ENCODE results near the gene FLNA. TPM values are rescaled to one million over a fixed set of nuclear protein-coding genes. Genes with fewer than 3 reads are reported as not detected.

The FLNA gene
- total RNA-seq, 1 experiment from 2014 or later, result 920 TPM

GRCh38 chrX:154328646-154329045 lies 45.8 kb downstream of the FLNA start:
- Histone ChIP-seq H3K9me3 (ENCODE audit: control insufficient read depth, insufficient read depth, low read depth, low read length) (no peaks in the 10 kb centered on the region), H3K27ac (ENCODE audit: low read length) (no peak overlapping the region), H3K4me1 (ENCODE audit: control insufficient read depth, insufficient read depth, low read length) (no peaks in the 10 kb centered on the region), H3K4me3 (ENCODE audit: low read depth in 2 of 2, low read length in 2 of 2) (no peak overlapping the region), H3K27me3 (ENCODE audit: control insufficient read depth, insufficient read depth, low read length) (peaks cover 7% of the 10 kb centered on the region; the same call in 1 of the 2 replicates), H3K36me3 (ENCODE audit: control insufficient read depth, insufficient read depth, low read length) (no peaks in the 10 kb centered on the region)
- in situ Hi-C loops (cut with HindIII; ENCODE audit: low pct_unique_long_range_greater_than_20kb, low sequenced_read_pairs), result no loop called here
- ChIA-PET POLR2A (no interaction called here), CTCF (no interaction called here)
- TF ChIP-seq POLR2AphosphoS5 (IDR thresholded peaks at IDR 0.05; ENCODE audit: low read depth, low read length), result no peak
- DNase-seq (ENCODE audit: low read depth, low spot score), result no peak
- BruUV-seq (replicated peaks), result no TSS peak
- intact Hi-C loops (cut with micrococcal nuclease; ENCODE audit: unreplicated experiment), result no loop called here
- no peak for ATAC-seq

- TF ChIP-seq CTCF (IDR thresholded peaks at IDR 0.05), result no peak
- no peak for TF ChIP-seq REST (IDR thresholded peaks at IDR 0.05; ENCODE audit: insufficient read depth in 1 of 2, low read depth in 2 of 2, low read length in 1 of 2)
- no peak for TF ChIP-seq TCF7L2 (IDR thresholded peaks at IDR 0.05; ENCODE audit: low read depth, low read length)
- TF ChIP-seq POLR2AphosphoS5 (IDR thresholded peaks at IDR 0.05; ENCODE audit: low read depth, low read length), result no peak
- no peak for TF ChIP-seq SIN3A (IDR thresholded peaks at IDR 0.05; ENCODE audit: borderline replicate concordance, insufficient read depth, low read depth, low read length)
- intact Hi-C loops (cut with micrococcal nuclease; ENCODE audit: unreplicated experiment) (no loop called here), in situ Hi-C loops (cut with HindIII; ENCODE audit: low pct_unique_long_range_greater_than_20kb, low sequenced_read_pairs) (no loop called here)
- Histone ChIP-seq H3K4me1 (ENCODE audit: control insufficient read depth, insufficient read depth, low read length) (no peaks in the 10 kb centered on the region), H3K9me3 (ENCODE audit: control insufficient read depth, insufficient read depth, low read depth, low read length) (no peaks in the 10 kb centered on the region), H3K27ac (ENCODE audit: low read length) (no peak overlapping the region), H3K27me3 (ENCODE audit: control insufficient read depth, insufficient read depth, low read length) (peaks cover 7% of the 10 kb centered on the region; the same call in 1 of the 2 replicates), H3K36me3 (ENCODE audit: control insufficient read depth, insufficient read depth, low read length) (no peaks in the 10 kb centered on the region), H3K4me3 (ENCODE audit: low read depth in 2 of 2, low read length in 2 of 2) (no peak overlapping the region)
- POLR2A ChIA-PET, result no interaction called here
- DNase-seq (ENCODE audit: low read depth, low spot score) (no peak), ATAC-seq (no peak)
- BruUV-seq (replicated peaks), result no TSS peak
- CTCF ChIA-PET, result interaction anchor here (1.0 kb wide), 1 partner anchor 46 kb away, joined by 3 read pairs; no protein-coding TSS in a partner anchor
Observed at GRCh38 chrX:154327038-154327820, 47.2 kb downstream of the FLNA start.

- intact Hi-C loops (cut with micrococcal nuclease; ENCODE audit: unreplicated experiment) (no loop called here), in situ Hi-C loops (cut with HindIII; ENCODE audit: low pct_unique_long_range_greater_than_20kb, low sequenced_read_pairs) (no loop called here)
- TF ChIP-seq CTCF (IDR thresholded peaks at IDR 0.05) (no peak), POLR2AphosphoS5 (IDR thresholded peaks at IDR 0.05; ENCODE audit: low read depth, low read length) (no peak), TCF7L2 (IDR thresholded peaks at IDR 0.05; ENCODE audit: low read depth, low read length) (no peak), SIN3A (IDR thresholded peaks at IDR 0.05; ENCODE audit: borderline replicate concordance, insufficient read depth, low read depth, low read length) (no peak), REST (IDR thresholded peaks at IDR 0.05; ENCODE audit: insufficient read depth in 1 of 2, low read depth in 2 of 2, low read length in 1 of 2) (no peak)
- peaks cover 7% of the 10 kb centered on the region; the same call in 1 of the 2 replicates for H3K27me3 ChIP-seq (ENCODE audit: control insufficient read depth, insufficient read depth, low read length)
- no peak overlapping the region for H3K4me3 ChIP-seq (ENCODE audit: low read depth in 2 of 2, low read length in 2 of 2)
- H3K27ac ChIP-seq (ENCODE audit: low read length), result no peak overlapping the region
- CTCF ChIA-PET, result interaction anchor here (0.5 kb wide), 1 partner anchor 11 kb away, joined by 4 read pairs; no protein-coding TSS in a partner anchor
- POLR2A ChIA-PET, result no interaction called here
- H3K4me1 ChIP-seq (ENCODE audit: control insufficient read depth, insufficient read depth, low read length), result no peaks in the 10 kb centered on the region
- no TSS peak for BruUV-seq (replicated peaks)
- no peaks in the 10 kb centered on the region for H3K36me3 ChIP-seq (ENCODE audit: control insufficient read depth, insufficient read depth, low read length)
- ATAC-seq, result no peak
- no peaks in the 10 kb centered on the region for H3K9me3 ChIP-seq (ENCODE audit: control insufficient read depth, insufficient read depth, low read depth, low read length)
- DNase-seq (ENCODE audit: low read depth, low spot score), result no peak
Observed at GRCh38 chrX:154325541-154325940, 48.9 kb downstream of the FLNA start.
